ENCODE data around the gene TBC1D4.
A peak's percentile ranks its signal among the peaks of the same experiment; 100 is the strongest.

Gene TBC1D4

DNA sequence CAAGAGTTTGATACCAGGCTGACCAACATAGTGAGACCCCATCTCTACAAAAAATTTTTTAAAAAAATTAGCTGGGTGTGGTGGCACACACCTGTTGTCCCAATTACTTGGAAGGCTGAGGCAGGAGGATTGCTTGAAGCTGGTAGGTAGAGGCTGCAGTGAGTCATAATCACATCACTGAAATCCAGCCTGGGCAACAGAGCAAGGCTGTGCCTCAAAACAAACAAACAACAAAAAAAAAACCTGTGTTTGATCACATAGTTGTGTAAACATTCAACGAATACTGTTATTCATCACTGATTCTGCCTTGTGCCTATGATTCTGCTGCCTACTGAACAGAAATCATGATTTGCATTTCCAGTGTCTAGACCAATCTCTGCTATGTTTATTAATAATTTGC is 134.0 kb downstream of the TBC1D4 start:
- no peak overlapping the region for H2BK15ac ChIP-seq (ENCODE audit: low read depth, poor library complexity, severe bottlenecking)
- no peak overlapping the region for H3K4ac ChIP-seq (ENCODE audit: low read depth in 1 of 2, low read length in 2 of 2)
- no peak overlapping the region for H2BK5ac ChIP-seq (ENCODE audit: low read depth, low read length, poor library complexity, severe bottlenecking)
- no peak overlapping the region for H3K4me2 ChIP-seq (ENCODE audit: low read length, poor library complexity, severe bottlenecking)
- H3K23ac ChIP-seq (ENCODE audit: low read length in 2 of 2): no peak overlapping the region
- no peak overlapping the region for H2BK120ac ChIP-seq (ENCODE audit: low read depth, low read length)
- WGBS: 45% methylated on average over 1 of the region's 1 CpG
- H3K4me3 ChIP-seq (ENCODE audit: insufficient read depth in 1 of 2, low read depth in 1 of 2, low read length in 2 of 2): no peak overlapping the region
- peaks cover 0 to 20% of the 10 kb centered on the region in 2 experiments for H3K36me3 ChIP-seq (ENCODE audit: control insufficient read depth in 1 of 2, insufficient read depth in 2 of 2, low read depth in 1 of 2, low read length in 2 of 2)
- H3K4me1 ChIP-seq (ENCODE audit: control insufficient read depth, insufficient read depth, low read depth, low read length): peaks cover 1% of the 10 kb centered on the region
- H3K14ac ChIP-seq (ENCODE audit: low read length in 2 of 2): no peak overlapping the region
- no peak overlapping the region for H2AFZ ChIP-seq (ENCODE audit: low read depth, low read length)
- H3K18ac ChIP-seq (ENCODE audit: low read depth in 1 of 2, low read length in 2 of 2): no peak overlapping the region
- no peak overlapping the region for H2BK12ac ChIP-seq (ENCODE audit: low read length in 2 of 2)
- no peak for DNase-seq
- no peaks in the 10 kb centered on the region for H3K27me3 ChIP-seq (ENCODE audit: control insufficient read depth in 1 of 2, insufficient read depth in 1 of 2, low read length in 2 of 2)
- H2AK5ac ChIP-seq (ENCODE audit: low read length, severe bottlenecking): no peak overlapping the region
- no peak overlapping the region for H3K27ac ChIP-seq (ENCODE audit: low read length, poor library complexity, severe bottlenecking)
- H3K9me3 ChIP-seq (ENCODE audit: control insufficient read depth, low read length): no peaks in the 10 kb centered on the region
- H3K79me1 ChIP-seq (replicated peaks; ENCODE audit: low read length, poor library complexity, severe bottlenecking): no peaks in the 10 kb centered on the region
- no peak overlapping the region for H3K9ac ChIP-seq (ENCODE audit: low read length)
- H4K91ac ChIP-seq (ENCODE audit: low read length): no peak overlapping the region
- H4K8ac ChIP-seq (ENCODE audit: low read length): no peak overlapping the region

DNA sequence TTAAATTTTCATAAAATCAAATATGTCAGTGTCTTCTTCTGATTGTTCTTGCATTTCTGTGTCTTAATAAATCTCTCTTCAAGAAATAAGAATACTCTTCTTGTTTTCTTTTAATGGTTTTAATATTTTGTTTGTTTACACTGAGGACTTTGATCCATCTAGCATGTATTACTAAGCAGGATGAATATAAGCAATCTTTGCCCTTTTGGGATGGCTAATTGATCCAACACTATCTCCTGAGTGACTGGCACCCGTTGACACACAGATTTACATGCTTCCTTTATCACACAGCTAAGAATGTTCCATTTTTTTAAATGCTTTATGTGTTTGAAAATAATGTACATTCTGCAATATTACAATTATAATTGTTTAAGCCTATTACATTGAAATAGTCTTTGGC is 134.5 kb downstream of the TBC1D4 start:
- no peaks in the 10 kb centered on the region for H3K79me1 ChIP-seq (replicated peaks; ENCODE audit: low read length, poor library complexity, severe bottlenecking)
- H3K27me3 ChIP-seq (ENCODE audit: control insufficient read depth in 1 of 2, insufficient read depth in 1 of 2, low read length in 2 of 2): no peaks in the 10 kb centered on the region
- H3K9ac ChIP-seq (ENCODE audit: low read length): no peak overlapping the region
- peaks cover 1% of the 10 kb centered on the region for H3K4me1 ChIP-seq (ENCODE audit: control insufficient read depth, insufficient read depth, low read depth, low read length)
- H3K18ac ChIP-seq (ENCODE audit: low read depth in 1 of 2, low read length in 2 of 2): no peak overlapping the region
- H2BK12ac ChIP-seq (ENCODE audit: low read length in 2 of 2): no peak overlapping the region
- no peak overlapping the region for H2AFZ ChIP-seq (ENCODE audit: low read depth, low read length)
- no peak for DNase-seq
- peaks cover 0 to 20% of the 10 kb centered on the region in 2 experiments for H3K36me3 ChIP-seq (ENCODE audit: control insufficient read depth in 1 of 2, insufficient read depth in 2 of 2, low read depth in 1 of 2, low read length in 2 of 2)
- no peak overlapping the region for H2BK5ac ChIP-seq (ENCODE audit: low read depth, low read length, poor library complexity, severe bottlenecking)
- H3K9me3 ChIP-seq (ENCODE audit: control insufficient read depth, low read length): no peaks in the 10 kb centered on the region
- H3K14ac ChIP-seq (ENCODE audit: low read length in 2 of 2): no peak overlapping the region
- no peak overlapping the region for H3K23ac ChIP-seq (ENCODE audit: low read length in 2 of 2)
- no peak overlapping the region for H3K27ac ChIP-seq (ENCODE audit: low read length, poor library complexity, severe bottlenecking)
- WGBS: no CpG with 5 or more reads among the region's 1 CpG
- H2BK15ac ChIP-seq (ENCODE audit: low read depth, poor library complexity, severe bottlenecking): no peak overlapping the region
- H2BK120ac ChIP-seq (ENCODE audit: low read depth, low read length): no peak overlapping the region
- H3K4ac ChIP-seq (ENCODE audit: low read depth in 1 of 2, low read length in 2 of 2): no peak overlapping the region
- H4K91ac ChIP-seq (ENCODE audit: low read length): no peak overlapping the region
- no peak overlapping the region for H3K4me3 ChIP-seq (ENCODE audit: insufficient read depth in 1 of 2, low read depth in 1 of 2, low read length in 2 of 2)
- no peak overlapping the region for H2AK5ac ChIP-seq (ENCODE audit: low read length, severe bottlenecking)
- H4K8ac ChIP-seq (ENCODE audit: low read length): no peak overlapping the region
- no peak overlapping the region for H3K4me2 ChIP-seq (ENCODE audit: low read length, poor library complexity, severe bottlenecking)

DNA sequence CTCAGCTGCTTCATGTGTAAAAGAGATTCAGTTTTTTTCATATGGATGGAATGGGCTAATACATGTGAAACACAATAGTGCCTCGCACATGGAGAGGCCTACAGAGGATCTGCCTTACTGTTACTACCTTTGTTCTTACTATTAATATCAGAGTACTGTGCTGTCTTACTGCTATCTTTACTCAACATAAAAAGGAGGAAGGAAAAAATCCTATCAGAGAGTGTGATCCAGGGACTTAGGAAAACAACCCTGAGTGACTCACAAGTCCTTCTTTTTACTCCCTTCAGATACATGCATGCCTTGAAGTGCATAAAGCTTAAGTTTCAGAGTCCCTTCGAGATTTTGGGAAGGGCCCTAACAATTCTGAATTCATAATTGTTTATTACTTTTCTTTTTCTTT is 136.8 kb downstream of the TBC1D4 start:
- H3K4ac ChIP-seq (ENCODE audit: low read depth in 1 of 2, low read length in 2 of 2): no peak overlapping the region
- no peak overlapping the region for H2BK5ac ChIP-seq (ENCODE audit: low read depth, low read length, poor library complexity, severe bottlenecking)
- H4K91ac ChIP-seq (ENCODE audit: low read length): no peak overlapping the region
- H3K36me3 ChIP-seq (ENCODE audit: control insufficient read depth in 1 of 2, insufficient read depth in 2 of 2, low read depth in 1 of 2, low read length in 2 of 2): peaks cover 0 to 30% of the 10 kb centered on the region in 2 experiments
- H3K9ac ChIP-seq (ENCODE audit: low read length): no peak overlapping the region
- no peaks in the 10 kb centered on the region for H3K79me1 ChIP-seq (replicated peaks; ENCODE audit: low read length, poor library complexity, severe bottlenecking)
- DNase-seq: no peak
- WGBS: 100% methylated on average over 1 of the region's 2 CpGs
- no peak overlapping the region for H2AFZ ChIP-seq (ENCODE audit: low read depth, low read length)
- no peak overlapping the region for H3K4me3 ChIP-seq (ENCODE audit: insufficient read depth in 1 of 2, low read depth in 1 of 2, low read length in 2 of 2)
- no peak overlapping the region for H2BK12ac ChIP-seq (ENCODE audit: low read length in 2 of 2)
- no peak overlapping the region for H3K18ac ChIP-seq (ENCODE audit: low read depth in 1 of 2, low read length in 2 of 2)
- H2BK15ac ChIP-seq (ENCODE audit: low read depth, poor library complexity, severe bottlenecking): no peak overlapping the region
- H3K4me1 ChIP-seq (ENCODE audit: control insufficient read depth, insufficient read depth, low read depth, low read length): peaks cover 1% of the 10 kb centered on the region
- no peak overlapping the region for H3K4me2 ChIP-seq (ENCODE audit: low read length, poor library complexity, severe bottlenecking)
- H3K27me3 ChIP-seq (ENCODE audit: control insufficient read depth in 1 of 2, insufficient read depth in 1 of 2, low read length in 2 of 2): no peaks in the 10 kb centered on the region
- H2AK5ac ChIP-seq (ENCODE audit: low read length, severe bottlenecking): no peak overlapping the region
- H3K14ac ChIP-seq (ENCODE audit: low read length in 2 of 2): no peak overlapping the region
- H3K23ac ChIP-seq (ENCODE audit: low read length in 2 of 2): no peak overlapping the region
- no peaks in the 10 kb centered on the region for H3K9me3 ChIP-seq (ENCODE audit: control insufficient read depth, low read length)
- H2BK120ac ChIP-seq (ENCODE audit: low read depth, low read length): no peak overlapping the region
- no peak overlapping the region for H4K8ac ChIP-seq (ENCODE audit: low read length)
- H3K27ac ChIP-seq (ENCODE audit: low read length, poor library complexity, severe bottlenecking): peak overlapping the region; percentile 30

DNA sequence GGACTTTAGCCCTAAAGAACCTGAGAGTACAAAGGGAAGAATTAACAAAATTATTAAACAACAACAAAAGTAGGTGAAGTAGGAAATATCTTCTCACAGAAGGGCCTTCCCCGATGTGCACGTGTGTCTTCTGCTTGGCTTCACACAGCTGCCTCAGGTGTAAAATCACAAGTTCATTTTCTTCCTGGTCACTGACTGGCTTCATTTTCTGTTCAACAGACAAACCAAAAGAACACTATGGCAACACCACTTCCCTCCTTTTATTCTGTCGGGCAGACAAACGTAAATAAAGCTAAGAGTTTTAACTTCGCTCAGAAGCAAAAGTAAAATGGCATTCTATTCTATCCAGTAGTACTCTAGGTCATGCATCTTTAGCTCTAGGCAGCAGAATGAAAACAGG is 140.9 kb downstream of the TBC1D4 start:
- Histone ChIP-seq H3K4me3 (ENCODE audit: insufficient read depth in 1 of 2, low read depth in 1 of 2, low read length in 2 of 2) (no peak overlapping the region), H3K9ac (ENCODE audit: low read length) (no peak overlapping the region), H3K14ac (ENCODE audit: low read length in 2 of 2) (no peak overlapping the region), H2BK12ac (ENCODE audit: low read length in 2 of 2) (no peak overlapping the region), H2AK5ac (ENCODE audit: low read length, severe bottlenecking) (no peak overlapping the region), H3K4me2 (ENCODE audit: low read length, poor library complexity, severe bottlenecking) (no peak overlapping the region), H3K4me1 (ENCODE audit: control insufficient read depth, insufficient read depth, low read depth, low read length) (peaks cover 1% of the 10 kb centered on the region), H2BK15ac (ENCODE audit: low read depth, poor library complexity, severe bottlenecking) (no peak overlapping the region), H3K36me3 (ENCODE audit: control insufficient read depth in 1 of 2, insufficient read depth in 2 of 2, low read depth in 1 of 2, low read length in 2 of 2) (peaks cover 0 to 19% of the 10 kb centered on the region in 2 experiments), H3K4ac (ENCODE audit: low read depth in 1 of 2, low read length in 2 of 2) (no peak overlapping the region), H3K27ac (ENCODE audit: low read length, poor library complexity, severe bottlenecking) (no peak overlapping the region), H2BK5ac (ENCODE audit: low read depth, low read length, poor library complexity, severe bottlenecking) (no peak overlapping the region), H2BK120ac (ENCODE audit: low read depth, low read length) (no peak overlapping the region), H3K9me3 (ENCODE audit: control insufficient read depth, low read length) (no peaks in the 10 kb centered on the region), H3K23ac (ENCODE audit: low read length in 2 of 2) (no peak overlapping the region), H3K18ac (ENCODE audit: low read depth in 1 of 2, low read length in 2 of 2) (no peak overlapping the region), H4K91ac (ENCODE audit: low read length) (no peak overlapping the region), H4K8ac (ENCODE audit: low read length) (no peak overlapping the region), H2AFZ (ENCODE audit: low read depth, low read length) (no peak overlapping the region), H3K27me3 (ENCODE audit: control insufficient read depth in 1 of 2, insufficient read depth in 1 of 2, low read length in 2 of 2) (no peaks in the 10 kb centered on the region), H3K79me1 (replicated peaks; ENCODE audit: low read length, poor library complexity, severe bottlenecking) (no peaks in the 10 kb centered on the region)
- no peak for DNase-seq
- WGBS: 91% methylated on average over 5 of the region's 5 CpGs
